Testis (tissue), 3 donors: ENCODE data around the gene FCN2. TPM values are rescaled to one million over a fixed set of nuclear protein-coding genes. Genes with fewer than 3 reads are reported as not detected.

Experiments
- DNase-seq: peaks from one replicate; pipeline ENCODE4 v3.0.0-alpha.2; 2019
- H3K27ac ChIP-seq, 2 donors: fragments of 200-600 bp; sonication (generic); one replicate each; pipeline ENCODE4 v1.5.1; 2019
- H3K27me3 ChIP-seq: fragments of 200-600 bp; sonication (generic); one replicate; pipeline ENCODE4 v1.5.1; 2019
- H3K36me3 ChIP-seq: fragments of 200-600 bp; sonication (generic); one replicate; pipeline ENCODE4 v1.5.1; 2017; ENCODE audit warnings: low read depth; ENCODE audit errors: missing control alignments
- H3K4me1 ChIP-seq: fragments of 200-600 bp; sonication (generic); one replicate; pipeline ENCODE4 v1.5.1; 2019
- H3K4me3 ChIP-seq, 2 donors: fragments of 200-600 bp; sonication (generic); one replicate each; pipeline ENCODE4 v1.5.1; 2017 to 2019
- H3K9me3 ChIP-seq: fragments of 200-600 bp; sonication (generic); one replicate; pipeline ENCODE4 v1.5.1; 2017
- POLR2A ChIP-seq: fragments of 450-650 bp; IDR thresholded peaks from one replicate; pipeline ENCODE4 v1.6.1; 2017; ENCODE audit warnings: antibody characterized with exemption, mild to moderate bottlenecking, moderate library complexity
- WGBS, 2 donors: methylation state at CpG; one replicate each; pipeline ENCODE4 v1.1.5; 2018; 5-methylcytosine and 5-hydroxymethylcytosine counted together
- intact Hi-C: fragments of 100-400 bp; cut with DNase I; formaldehyde crosslinking; loops from one replicate; pipeline ENCODE4 v1.15.1; 2023; ENCODE audit warnings: low total_unique reads
- polyA plus RNA-seq: library from polyadenylated mRNA; stranded (reverse); fragments of 350-450 nt; fragmentation: Illumina TruSeq; extraction: RNeasy Lipid Tissue Mini Kit (QIAGEN cat#74804); gene quantifications from one replicate; pipeline ENCODE4 v1.2.3, GENCODE V29; 2014; ENCODE audit warnings: low read depth, low replicate concordance; ENCODE audit not compliant: insufficient read depth
- total RNA-seq, 2 donors: library from RNA; depleted of rRNA; stranded (reverse); fragments of >200 nt; gene quantifications; one replicate each; pipeline ENCODE4 v1.2.3, GENCODE V29; 2016
- TF ChIP-seq, protein P1 (sequence below), 3 experiments: fragments of 450-650 bp in 2 of 3; fragments of 200-600 bp in 1 of 3; sonication (generic) in 1 of 3; IDR thresholded peaks; one replicate each; pipeline ENCODE4 v1.5.1; 2016 to 2019; ENCODE audit warnings: antibody characterized with exemption in 3 of 3, mild to moderate bottlenecking in 2 of 3, moderate library complexity in 1 of 3

Gene FCN2
- total and polyA plus RNA-seq, 3 donors from 2014 or later, result 0.43 TPM; not detected in 2

- Histone ChIP-seq H3K4me1 (no peaks in the 10 kb centered on the region), H3K36me3 (no peaks in the 10 kb centered on the region), H3K4me3 (no peak overlapping the region), H3K27me3 (no peaks in the 10 kb centered on the region), H3K27ac (no peak overlapping the region), H3K9me3 (no peaks in the 10 kb centered on the region)
- TF ChIP-seq POLR2A, result no peak
- TF ChIP-seq, protein P1, sequence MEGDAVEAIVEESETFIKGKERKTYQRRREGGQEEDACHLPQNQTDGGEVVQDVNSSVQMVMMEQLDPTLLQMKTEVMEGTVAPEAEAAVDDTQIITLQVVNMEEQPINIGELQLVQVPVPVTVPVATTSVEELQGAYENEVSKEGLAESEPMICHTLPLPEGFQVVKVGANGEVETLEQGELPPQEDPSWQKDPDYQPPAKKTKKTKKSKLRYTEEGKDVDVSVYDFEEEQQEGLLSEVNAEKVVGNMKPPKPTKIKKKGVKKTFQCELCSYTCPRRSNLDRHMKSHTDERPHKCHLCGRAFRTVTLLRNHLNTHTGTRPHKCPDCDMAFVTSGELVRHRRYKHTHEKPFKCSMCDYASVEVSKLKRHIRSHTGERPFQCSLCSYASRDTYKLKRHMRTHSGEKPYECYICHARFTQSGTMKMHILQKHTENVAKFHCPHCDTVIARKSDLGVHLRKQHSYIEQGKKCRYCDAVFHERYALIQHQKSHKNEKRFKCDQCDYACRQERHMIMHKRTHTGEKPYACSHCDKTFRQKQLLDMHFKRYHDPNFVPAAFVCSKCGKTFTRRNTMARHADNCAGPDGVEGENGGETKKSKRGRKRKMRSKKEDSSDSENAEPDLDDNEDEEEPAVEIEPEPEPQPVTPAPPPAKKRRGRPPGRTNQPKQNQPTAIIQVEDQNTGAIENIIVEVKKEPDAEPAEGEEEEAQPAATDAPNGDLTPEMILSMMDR (IDR thresholded peaks at IDR 0.05), result no peak
- intact Hi-C loops, result no loop called here
- no peak for DNase-seq
- WGBS, 2 donors, result 95 to 96% methylated on average over 8 to 10 of the region's 10 CpGs
These were observed 9.0 kb downstream of the FCN2 start for GRCh38 chr9:134889386-134890154.

DNA sequence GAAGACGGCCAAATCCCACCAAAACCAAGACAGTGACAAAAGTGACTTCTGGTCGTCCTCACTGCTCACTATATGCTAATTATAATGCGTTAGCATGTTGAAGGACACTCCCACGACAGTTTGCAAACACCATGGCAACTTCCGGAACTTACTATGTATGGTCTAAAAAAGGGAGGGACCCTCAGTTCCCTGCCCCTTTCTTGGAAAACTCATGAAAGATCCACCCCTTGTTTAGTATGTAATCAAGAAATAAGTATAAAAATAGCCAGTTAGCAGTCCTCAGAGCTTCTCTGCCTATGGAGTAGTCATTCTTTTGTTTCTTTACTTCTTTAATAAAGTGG is 9.5 kb downstream of the FCN2 start:
- WGBS, 2 donors, result 81 to 92% methylated on average over 5 of the region's 5 CpGs
- no peak for DNase-seq
- Histone ChIP-seq H3K4me1 (no peaks in the 10 kb centered on the region), H3K9me3 (no peaks in the 10 kb centered on the region), H3K27ac (no peak overlapping the region), H3K4me3 (no peak overlapping the region), H3K36me3 (no peaks in the 10 kb centered on the region), H3K27me3 (no peaks in the 10 kb centered on the region)
- intact Hi-C loops, result no loop called here
- no peak for TF ChIP-seq POLR2A
- TF ChIP-seq, protein P1 (IDR thresholded peaks at IDR 0.05), result no peak

- Histone ChIP-seq H3K4me1 (peaks cover 2% of the 10 kb centered on the region), H3K9me3 (no peaks in the 10 kb centered on the region), H3K27ac (no peak overlapping the region), H3K36me3 (no peaks in the 10 kb centered on the region), H3K4me3 (no peak overlapping the region), H3K27me3 (no peaks in the 10 kb centered on the region)
- intact Hi-C loops, result no loop called here
- WGBS, 2 donors, result 89 to 94% methylated on average over 8 of the region's 8 CpGs
- DNase-seq, result no peak
- no peak for TF ChIP-seq POLR2A
- TF ChIP-seq, protein P1 (IDR thresholded peaks at IDR 0.05), result no peak
These were observed 10.4 kb downstream of the FCN2 start for GRCh38 chr9:134891053-134891452.

DNA sequence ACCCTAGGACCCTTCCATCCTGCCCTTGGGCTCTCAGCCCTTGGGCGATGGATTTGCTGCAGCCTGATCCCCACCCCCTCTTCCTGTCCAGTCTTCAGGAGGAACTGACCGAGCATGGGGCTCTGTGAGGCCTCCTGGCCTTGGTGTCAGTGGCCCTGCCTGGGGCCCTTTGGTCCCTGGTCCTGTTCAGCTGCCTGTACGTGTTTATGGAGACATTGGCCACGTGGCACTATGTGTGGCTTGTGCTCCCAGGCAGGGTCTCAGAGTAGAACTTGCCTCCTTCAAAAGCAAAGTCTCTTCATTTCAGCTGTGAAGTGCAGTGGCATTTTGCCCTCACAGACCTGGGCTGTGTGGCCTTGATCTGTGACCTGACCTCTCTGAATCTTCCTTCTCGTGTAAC is 11.1 kb downstream of the FCN2 start:
- DNase-seq, result no peak

More for the DNA sequence above, 11.1 kb downstream of the FCN2 start:
- no peaks in the 10 kb centered on the region for H3K9me3 ChIP-seq
- H3K36me3 ChIP-seq, result no peaks in the 10 kb centered on the region
- intact Hi-C loops, result no loop called here
- 71 to 100% methylated on average over 3 to 5 of the region's 5 CpGs for WGBS, 2 donors
- H3K4me1 ChIP-seq, result peaks cover 8% of the 10 kb centered on the region
- H3K27ac ChIP-seq, result no peak overlapping the region
- H3K4me3 ChIP-seq, result no peak overlapping the region
- TF ChIP-seq, protein P1 (IDR thresholded peaks at IDR 0.05), result no peak
- TF ChIP-seq POLR2A, result no peak
- H3K27me3 ChIP-seq, result no peaks in the 10 kb centered on the region
